Stomach (tissue), 4 donors: ENCODE results near the gene ZCCHC7.

Experiments used
- CTCF ChIP-seq, 7 experiments: fragments of 450-650 bp in 4 of 7; fragments of 200-600 bp in 3 of 7; sonication (generic) in 3 of 7; IDR thresholded peaks; one replicate each; pipeline ENCODE4 v1.5.1; 2016 to 2019; ENCODE audit warnings: antibody characterized with exemption in 7 of 7, control low read depth in 2 of 7, mild to moderate bottlenecking in 1 of 7
- POLR2A ChIP-seq, 4 donors: fragments of 450-650 bp; IDR thresholded peaks; one replicate each; pipeline ENCODE4 v1.6.1; 2016; ENCODE audit warnings: antibody characterized with exemption in 4 of 4, control low read depth in 2 of 4, mild to moderate bottlenecking in 1 of 4, moderate library complexity in 1 of 4

- TF ChIP-seq CTCF (IDR thresholded peaks at IDR 0.05) (no peak), POLR2A (IDR thresholded peaks at IDR 0.05) (no peak)
Observed at GRCh38 chr9:37340961-37341360, 220.6 kb downstream of the ZCCHC7 start.
